NCI-H226 (cell line): ENCODE results near the gene DUSP9.

Experiments used
- DNase-seq: peaks from one replicate; pipeline ENCODE4 v3.0.0-alpha.2; 2015

The DUSP9 gene

GRCh38 chrX:153637121-153638040 is 9.6 kb upstream of the DUSP9 start:
- no peak for DNase-seq

GRCh38 chrX:153638041-153638371 is 9.0 kb upstream of the DUSP9 start:
- DNase-seq = no peak

GRCh38 chrX:153638436-153639176 is 8.4 kb upstream of the DUSP9 start:
- DNase-seq = no peak

- DNase-seq = no peak
Measured at GRCh38 chrX:153639177-153640044, 7.6 kb upstream of the DUSP9 start.

GRCh38 chrX:153640045-153640686 is 6.8 kb upstream of the DUSP9 start:
- DNase-seq = no peak

GRCh38 chrX:153640736-153641575 is 6.0 kb upstream of the DUSP9 start:
- no peak for DNase-seq

GRCh38 chrX:153641627-153642026 is 5.4 kb upstream of the DUSP9 start:
- no peak for DNase-seq

GRCh38 chrX:153642051-153642654 is 4.8 kb upstream of the DUSP9 start:
- DNase-seq = no peak

GRCh38 chrX:153642655-153643430 is 4.2 kb upstream of the DUSP9 start:
- DNase-seq = no peak

- DNase-seq = no peak
Measured at GRCh38 chrX:153643431-153644351, 3.3 kb upstream of the DUSP9 start.

- no peak for DNase-seq
Measured at GRCh38 chrX:153644356-153645125, 2.5 kb upstream of the DUSP9 start.

- no peak for DNase-seq
Measured at GRCh38 chrX:153645151-153645550, 1.9 kb upstream of the DUSP9 start.

GRCh38 chrX:153645921-153646488 is 998 bp upstream of the DUSP9 start:
- DNase-seq = no peak

GRCh38 chrX:153647461-153648357 is 706 bp downstream of the DUSP9 start:
- DNase-seq = no peak

GRCh38 chrX:153648358-153649177 is 1.6 kb downstream of the DUSP9 start:
- no peak for DNase-seq
